ENCODE results near the gene HAAO.

DNA sequence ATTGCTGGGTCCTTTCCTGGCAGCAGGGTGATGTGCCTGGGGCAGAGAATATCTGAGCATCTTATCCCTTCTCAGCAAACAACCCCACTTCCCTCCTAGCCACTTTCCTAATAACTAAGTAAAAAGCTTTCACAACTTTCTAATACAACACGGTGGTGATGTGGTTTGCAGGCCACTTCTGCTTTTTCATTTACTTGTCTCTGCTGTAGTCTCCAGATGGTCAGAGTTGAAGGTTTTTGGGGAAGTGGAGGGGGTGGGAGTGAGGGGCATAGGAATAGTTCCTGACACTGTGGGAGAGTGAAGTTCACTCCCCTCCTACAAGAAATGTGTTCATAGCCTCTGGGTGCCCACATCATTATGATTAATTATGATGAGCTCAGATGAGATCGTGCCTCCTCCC is 40.1 kb downstream of the HAAO start:
- TF ChIP-seq SIN3A (IDR thresholded peaks at IDR 0.05; ENCODE audit: borderline replicate concordance, insufficient read depth, low read length) (no peak), TAF1 (IDR thresholded peaks at IDR 0.05; ENCODE audit: borderline replicate concordance, insufficient read depth, low read length) (no peak)

All from PFSK-1 (cell line).